Activated CD4-positive, CD25-positive, alpha-beta regulatory T cell treated with anti-CD3 and anti-CD28 coated beads, Interleukin-2, amount 50 U/mL, for 24 hours (primary cell): ENCODE results near the gene RCOR1.

Experiments
- ATAC-seq, 2 donors: fragments of 150-1000 bp; cut with Tn5 transposase; one replicate each; pipeline ENCODE4 v1.10.0; 2021; ENCODE audit warnings: mild to moderate bottlenecking in 1 of 2, moderate library complexity in 1 of 2

RCOR1 gene

GRCh38 chr14:102728501-102728900, 136.1 kb downstream of the RCOR1 start:
- no peak for ATAC-seq

- ATAC-seq = no peak
Measured at GRCh38 chr14:102729268-102729667, 136.8 kb downstream of the RCOR1 start.

GRCh38 chr14:102729825-102730224, 137.4 kb downstream of the RCOR1 start:
- ATAC-seq = no peak

- no peak for ATAC-seq
Measured at GRCh38 chr14:102731101-102731870, 138.8 kb downstream of the RCOR1 start.

GRCh38 chr14:102731871-102732800, 139.7 kb downstream of the RCOR1 start:
- ATAC-seq = no peak

- no peak for ATAC-seq
Measured at GRCh38 chr14:102732924-102733323, 140.5 kb downstream of the RCOR1 start.

GRCh38 chr14:102733326-102733725, 140.9 kb downstream of the RCOR1 start:
- no peak for ATAC-seq

GRCh38 chr14:102734436-102734835, 142.0 kb downstream of the RCOR1 start:
- no peak for ATAC-seq

- ATAC-seq = no peak
Measured at GRCh38 chr14:102736956-102737355, 144.5 kb downstream of the RCOR1 start.

- ATAC-seq = no peak
Measured at GRCh38 chr14:102737402-102738372, 145.2 kb downstream of the RCOR1 start.

- no peak for ATAC-seq
Measured at GRCh38 chr14:102738373-102739189, 146.1 kb downstream of the RCOR1 start.

- no peak for ATAC-seq
Measured at GRCh38 chr14:102739190-102739469, 146.7 kb downstream of the RCOR1 start.

GRCh38 chr14:102746634-102747438, 154.4 kb downstream of the RCOR1 start:
- no peak for ATAC-seq

GRCh38 chr14:102748806-102749205, 156.4 kb downstream of the RCOR1 start:
- no peak for ATAC-seq

- no peak for ATAC-seq
Measured at GRCh38 chr14:102749393-102750305, 157.2 kb downstream of the RCOR1 start.

GRCh38 chr14:102750376-102750775, 157.9 kb downstream of the RCOR1 start:
- ATAC-seq = no peak

- ATAC-seq = no peak
Measured at GRCh38 chr14:102751088-102751487, 158.6 kb downstream of the RCOR1 start.

GRCh38 chr14:102752239-102752847, 159.9 kb downstream of the RCOR1 start:
- no peak for ATAC-seq
